Lower lobe of right lung (tissue), 2 donors: ENCODE results near the gene IFNK. TPM values are rescaled to one million over a fixed set of nuclear protein-coding genes. Genes with fewer than 3 reads are reported as not detected.

Experiments
- ATAC-seq, 2 donors: fragments of 200-7000 bp; cut with Tn5 transposase; one replicate each; pipeline ENCODE4 v1.9.1; 2020 to 2022; ENCODE audit warnings: mild to moderate bottlenecking in 2 of 2, moderate library complexity in 2 of 2
- DNase-seq: peaks from one replicate; pipeline ENCODE4 v3.0.0-alpha.2; 2020
- H3K27ac ChIP-seq: fragments of 200-600 bp; one replicate; pipeline ENCODE4 v1.8.0; 2022
- H3K27me3 ChIP-seq: fragments of 200-600 bp; one replicate; pipeline ENCODE4 v1.8.0; 2022; ENCODE audit warnings: low read depth
- H3K36me3 ChIP-seq: fragments of 200-600 bp; one replicate; pipeline ENCODE4 v1.8.0; 2022; ENCODE audit warnings: mild to moderate bottlenecking
- H3K4me1 ChIP-seq: fragments of 200-600 bp; one replicate; pipeline ENCODE4 v1.8.0; 2022
- H3K4me3 ChIP-seq: fragments of 200-600 bp; one replicate; pipeline ENCODE4 v1.8.0; 2022; ENCODE audit warnings: mild to moderate bottlenecking
- H3K9me3 ChIP-seq: fragments of 200-600 bp; one replicate; pipeline ENCODE4 v1.8.0; 2022
- CTCF ChIP-seq: fragments of 200-600 bp; IDR thresholded peaks from one replicate; pipeline ENCODE4 v1.8.0; 2022; ENCODE audit warnings: antibody characterized with exemption, mild to moderate bottlenecking
- intact Hi-C: fragments of 100-400 bp; cut with DNase I; formaldehyde crosslinking; loops from one replicate; pipeline ENCODE4 v1.11.0; 2022
- total RNA-seq: library from RNA; stranded (reverse); fragmentation: NEBNext Ultra II Directional; extraction: Animal tissue kit (Norgen Biotek cat#: 25700); gene quantifications from one replicate; pipeline ENCODE4 v1.2.1, GENCODE V29; 2021
- donor health status: DM: no; HTN: yes; CAD: no; lungs with severe emphysema.

The IFNK gene
- total RNA-seq, 1 donor from 2014 or later, result not detected

GRCh38 chr9:27542508-27542907 lies 18.4 kb downstream of the IFNK start:
- ATAC-seq (no peak), DNase-seq (no peak)
- no peak for TF ChIP-seq CTCF
- Histone ChIP-seq H3K9me3 (no peaks in the 10 kb centered on the region), H3K4me3 (no peak overlapping the region), H3K4me1 (peaks cover 28% of the 10 kb centered on the region), H3K36me3 (peaks cover 22% of the 10 kb centered on the region), H3K27me3 (no peaks in the 10 kb centered on the region), H3K27ac (no peak overlapping the region)
- intact Hi-C loops, result no loop called here

GRCh38 chr9:27545471-27545870 lies 21.4 kb downstream of the IFNK start:
- Histone ChIP-seq H3K9me3 (no peaks in the 10 kb centered on the region), H3K4me3 (no peak overlapping the region), H3K27ac (no peak overlapping the region), H3K4me1 (peaks cover 7% of the 10 kb centered on the region), H3K36me3 (peaks cover 44% of the 10 kb centered on the region), H3K27me3 (no peaks in the 10 kb centered on the region)
- no peak for ATAC-seq
- no peak for DNase-seq
- intact Hi-C loops, result loop anchor here (5.0 kb wide), 1 partner anchor 213 kb away; no protein-coding TSS in a partner anchor
- TF ChIP-seq CTCF, result no peak

- intact Hi-C loops, result loop anchor here (5.0 kb wide), 1 partner anchor 216 kb away; no protein-coding TSS in a partner anchor
- Histone ChIP-seq H3K4me3 (no peak overlapping the region), H3K36me3 (peaks cover 61% of the 10 kb centered on the region), H3K4me1 (no peaks in the 10 kb centered on the region), H3K27ac (no peak overlapping the region), H3K9me3 (no peaks in the 10 kb centered on the region), H3K27me3 (no peaks in the 10 kb centered on the region)
- peak; percentile 55 for TF ChIP-seq CTCF
- peak; percentile 71 to 75 for ATAC-seq
- DNase-seq, result no peak
These were observed 24.1 kb downstream of the IFNK start for GRCh38 chr9:27548055-27548741.

GRCh38 chr9:27549196-27549755 lies 25.2 kb downstream of the IFNK start:
- TF ChIP-seq CTCF, result no peak
- H3K27ac ChIP-seq, result no peak overlapping the region
- H3K36me3 ChIP-seq, result peaks cover 68% of the 10 kb centered on the region
- ATAC-seq (no peak), DNase-seq (no peak)
- no peaks in the 10 kb centered on the region for H3K4me1 ChIP-seq
- H3K4me3 ChIP-seq, result no peak overlapping the region
- no peaks in the 10 kb centered on the region for H3K9me3 ChIP-seq
- no peaks in the 10 kb centered on the region for H3K27me3 ChIP-seq
- intact Hi-C loops, result loop anchor here (5.0 kb wide), 1 partner anchor 217 kb away; no protein-coding TSS in a partner anchor

GRCh38 chr9:27554712-27555111 lies 30.6 kb downstream of the IFNK start:
- ATAC-seq (no peak), DNase-seq (no peak)
- no peaks in the 10 kb centered on the region for H3K27me3 ChIP-seq
- no peak for TF ChIP-seq CTCF
- H3K4me3 ChIP-seq, result no peak overlapping the region
- H3K36me3 ChIP-seq, result peaks cover 95% of the 10 kb centered on the region
- no peaks in the 10 kb centered on the region for H3K9me3 ChIP-seq
- no peak overlapping the region for H3K27ac ChIP-seq
- H3K4me1 ChIP-seq, result no peaks in the 10 kb centered on the region
- intact Hi-C loops, result no loop called here
